Stimulated activated CD4-positive, alpha-beta T cell treated with anti-CD3 and anti-CD28 coated beads, TNF-alpha, amount 100 ng/mL, for 24 hours (primary cell): Measurements from ENCODE around the gene PERM1.

Source experiments
- DNase-seq, 3 experiments: peaks; one replicate each; pipeline ENCODE4 v3.0.0-alpha.2; 2020; ENCODE audit warnings: low read depth in 3 of 3

The PERM1 gene

DNA sequence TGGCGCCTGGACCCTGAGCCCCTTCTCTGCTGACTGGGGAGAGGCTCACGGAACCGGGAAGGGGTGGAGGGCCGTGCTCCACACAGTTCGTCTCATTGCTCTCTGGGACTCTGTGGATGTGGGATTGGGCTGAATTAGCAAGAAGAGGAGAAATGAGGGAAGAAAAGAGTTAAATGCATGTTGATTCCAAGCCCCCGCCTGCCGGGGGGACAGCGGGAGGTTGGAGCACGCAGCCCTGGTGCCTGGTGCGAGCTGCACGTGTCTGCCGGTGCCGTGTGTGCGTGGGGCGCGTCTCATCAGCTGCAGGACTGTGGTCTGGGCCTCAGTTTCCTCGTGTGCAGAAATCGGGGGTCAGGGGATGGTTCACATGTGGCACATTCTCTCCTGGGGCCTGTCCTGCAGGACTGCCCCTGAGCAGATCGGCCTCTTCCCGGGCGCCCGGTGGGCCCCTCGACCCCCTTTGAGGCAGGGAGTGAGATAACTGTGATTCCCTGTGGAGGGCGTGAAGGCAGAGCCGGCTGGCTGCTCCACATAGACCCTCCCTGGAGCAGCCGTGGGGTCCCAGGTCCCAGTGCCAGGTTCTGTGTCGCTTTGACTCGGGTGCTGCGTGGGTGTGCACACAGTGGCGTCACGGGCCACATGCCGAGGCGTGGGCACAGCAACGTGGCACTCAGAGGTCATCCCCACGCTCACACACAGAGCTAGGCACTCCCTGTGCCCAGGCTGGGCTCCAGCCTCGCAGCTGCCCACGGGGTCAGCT is 46.7 kb downstream of the PERM1 start:
- DNase-seq, result no peak

DNA sequence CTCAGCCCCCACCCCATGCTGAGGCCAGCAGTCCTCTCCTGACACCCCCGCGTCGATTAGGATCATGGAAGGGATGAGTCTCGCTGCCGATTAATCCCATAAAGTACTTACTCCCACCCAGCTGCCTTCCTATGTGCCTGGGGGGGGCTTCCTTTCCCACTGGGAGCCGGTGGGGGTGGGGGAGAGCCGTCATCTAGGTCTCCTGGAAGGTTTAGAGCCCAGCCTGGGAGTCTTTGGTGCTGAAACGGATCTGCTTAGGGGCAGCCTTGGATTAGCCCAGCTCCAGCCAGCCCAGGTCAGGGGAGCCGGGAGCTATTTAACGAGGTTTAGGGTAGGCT is 48.3 kb downstream of the PERM1 start:
- DNase-seq, result no peak

DNA sequence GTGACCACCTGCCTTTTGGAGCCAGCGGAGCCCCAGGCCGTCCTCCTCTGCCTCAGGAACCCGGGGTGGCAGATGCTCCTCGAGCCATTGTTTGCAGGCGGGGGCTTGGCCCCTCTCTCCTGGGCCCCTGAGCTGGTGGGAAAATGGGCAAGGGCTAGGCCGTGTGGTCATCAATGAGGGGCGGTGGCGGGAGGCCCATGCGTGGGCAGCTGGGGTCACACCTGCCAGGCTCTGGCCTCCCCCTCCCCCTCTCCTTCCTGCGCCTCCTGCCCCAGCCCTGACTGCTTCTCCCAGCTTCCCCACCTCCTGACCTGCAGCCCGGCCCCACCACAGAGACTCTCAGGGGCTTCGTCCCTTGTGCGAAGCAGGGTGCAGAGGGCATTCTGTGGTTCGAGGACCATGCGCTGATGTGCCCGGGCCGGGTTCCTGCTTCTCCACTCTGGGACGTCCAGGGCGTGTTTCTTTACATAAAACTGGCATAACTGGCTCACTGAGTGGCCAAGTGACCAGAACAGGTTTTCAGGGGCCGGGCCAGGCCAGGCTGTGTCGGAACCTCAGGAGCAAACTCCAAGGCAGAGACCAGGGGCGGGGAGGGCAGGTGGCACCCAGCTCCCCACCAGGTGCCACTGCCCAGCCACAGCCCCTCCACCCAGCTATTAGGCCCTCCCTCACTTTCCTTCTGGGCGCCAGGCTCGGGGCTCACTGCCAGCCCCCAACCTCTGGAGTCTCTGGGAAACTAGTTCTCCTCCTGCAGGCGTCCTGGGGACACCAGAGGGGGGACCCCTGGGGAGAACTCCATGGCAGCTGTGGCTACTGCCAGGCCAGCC is 48.9 kb downstream of the PERM1 start:
- no peak for DNase-seq

DNA sequence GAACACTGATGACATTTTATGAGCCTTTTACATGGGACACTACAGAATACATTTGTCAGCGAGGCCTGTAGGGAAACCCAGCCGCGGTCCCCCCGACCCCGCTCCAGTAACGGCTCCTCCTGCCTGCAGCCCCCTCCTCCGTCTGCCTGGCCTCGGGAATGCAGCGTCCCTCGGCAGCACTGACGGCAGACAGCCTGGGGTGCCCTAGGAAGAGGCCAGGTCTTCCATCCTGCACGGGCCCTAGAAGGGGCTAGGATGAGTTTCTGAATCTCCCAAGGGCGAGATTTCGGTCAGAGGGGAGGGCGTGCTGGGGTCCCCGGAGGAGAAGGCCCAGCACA is 49.8 kb downstream of the PERM1 start:
- DNase-seq, result no peak

DNA sequence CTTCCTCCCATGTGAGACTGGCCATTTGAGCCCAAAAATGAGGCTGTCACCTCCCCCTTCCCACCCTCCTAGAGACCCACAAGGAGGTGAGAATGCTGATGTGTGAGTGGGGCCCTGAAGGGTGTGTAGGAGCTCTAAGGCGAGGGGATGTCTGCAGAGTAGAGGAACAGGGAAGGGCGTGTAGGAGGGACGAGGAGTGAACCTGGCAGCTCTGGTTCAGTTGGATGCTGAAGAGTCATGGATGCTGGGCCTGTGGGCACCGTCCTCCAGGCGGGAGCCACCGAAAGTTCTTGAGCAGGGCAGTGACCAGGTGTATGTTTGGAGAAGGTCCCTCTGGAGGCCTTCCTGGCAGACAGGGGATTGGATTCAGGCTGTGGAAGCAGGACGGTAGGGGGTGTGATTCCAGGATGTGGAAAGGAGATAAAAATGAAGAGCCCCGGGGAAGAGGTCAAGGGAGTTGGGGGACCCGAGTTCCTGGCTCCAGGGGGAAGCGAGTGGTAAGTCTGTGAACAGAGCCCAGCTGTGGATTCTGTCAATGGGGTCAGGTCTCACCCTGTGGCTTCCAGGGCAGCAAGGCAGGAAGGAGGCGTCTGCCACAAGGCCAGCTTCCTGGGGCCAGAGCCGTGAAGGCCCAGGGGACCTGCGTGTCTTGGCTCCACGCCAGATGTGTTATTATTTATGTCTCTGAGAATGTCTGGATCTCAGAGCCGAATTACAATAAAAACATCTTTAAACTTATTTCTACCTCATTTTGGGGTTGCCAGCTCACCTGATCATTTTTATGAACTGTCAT is 50.3 kb downstream of the PERM1 start:
- DNase-seq, result no peak

DNA sequence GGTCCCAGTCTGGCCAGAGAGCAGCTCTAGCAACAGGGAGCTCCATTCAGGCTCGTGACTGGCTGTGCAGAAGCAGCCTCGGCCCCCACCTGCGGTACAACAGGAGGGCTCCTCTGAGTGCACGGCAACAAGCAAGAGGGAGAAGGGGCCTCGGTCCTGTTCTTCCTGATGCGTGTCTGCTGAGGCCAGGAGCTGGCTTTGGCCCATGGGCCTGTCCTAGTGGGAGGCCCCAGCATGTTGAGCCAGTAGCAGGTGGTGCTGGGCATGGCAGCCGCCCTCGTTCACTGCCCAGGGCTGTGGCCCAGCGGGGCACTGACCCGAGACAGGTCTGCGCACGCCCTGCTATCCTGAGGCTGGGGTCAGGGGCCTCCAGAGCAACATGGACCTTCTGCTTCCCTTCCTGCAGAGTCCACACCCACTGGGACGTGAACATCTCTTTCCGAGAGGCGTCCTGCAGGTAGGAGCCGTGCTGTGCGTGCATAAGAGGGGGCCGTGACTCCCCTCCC is 51.2 kb downstream of the PERM1 start:
- DNase-seq, result no peak

DNA sequence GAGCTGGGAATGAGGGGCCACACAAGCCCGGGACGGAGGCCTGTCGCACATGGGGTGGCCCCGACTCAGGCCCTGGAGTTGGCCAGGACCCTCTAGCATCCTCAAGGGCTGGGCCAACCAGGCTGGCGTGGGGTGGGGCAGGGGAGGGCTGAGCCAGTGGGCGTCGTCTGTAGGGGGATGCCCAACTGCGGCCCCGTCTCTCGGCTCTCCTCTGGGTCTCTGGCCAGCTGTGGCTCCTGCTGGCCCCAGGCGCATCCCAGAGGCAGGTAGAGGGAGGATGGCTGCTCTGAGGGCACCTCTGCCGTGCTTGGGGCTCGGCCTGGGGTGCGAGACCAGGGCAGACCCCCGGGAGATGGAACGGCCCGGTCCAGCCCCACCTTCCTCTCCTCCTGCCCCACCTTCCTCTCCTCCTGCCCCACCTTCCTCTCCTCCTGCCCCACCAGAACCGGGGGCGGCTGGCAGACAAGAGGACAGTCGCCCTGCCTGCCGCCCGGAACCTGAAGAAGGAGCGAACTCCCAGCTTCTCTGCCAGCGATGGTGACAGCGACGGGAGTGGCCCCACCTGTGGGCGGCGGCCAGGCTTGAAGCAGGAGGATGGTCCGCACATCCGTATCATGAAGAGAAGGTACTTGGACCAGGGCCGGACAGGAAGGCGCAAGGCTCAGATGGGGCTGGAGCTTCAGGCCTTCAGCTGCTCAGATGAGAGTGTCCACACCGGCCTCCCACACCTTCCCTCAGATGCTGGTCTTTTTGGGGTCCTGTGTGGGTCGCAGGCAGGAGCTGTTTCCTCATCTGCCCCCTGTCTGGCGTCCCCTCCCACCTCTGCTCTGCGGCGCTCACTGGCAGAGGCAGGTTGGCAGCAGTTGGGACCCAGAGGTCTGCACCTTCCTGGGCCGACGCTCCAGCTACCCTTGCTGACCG is 51.9 kb downstream of the PERM1 start:
- DNase-seq, result no peak

DNA sequence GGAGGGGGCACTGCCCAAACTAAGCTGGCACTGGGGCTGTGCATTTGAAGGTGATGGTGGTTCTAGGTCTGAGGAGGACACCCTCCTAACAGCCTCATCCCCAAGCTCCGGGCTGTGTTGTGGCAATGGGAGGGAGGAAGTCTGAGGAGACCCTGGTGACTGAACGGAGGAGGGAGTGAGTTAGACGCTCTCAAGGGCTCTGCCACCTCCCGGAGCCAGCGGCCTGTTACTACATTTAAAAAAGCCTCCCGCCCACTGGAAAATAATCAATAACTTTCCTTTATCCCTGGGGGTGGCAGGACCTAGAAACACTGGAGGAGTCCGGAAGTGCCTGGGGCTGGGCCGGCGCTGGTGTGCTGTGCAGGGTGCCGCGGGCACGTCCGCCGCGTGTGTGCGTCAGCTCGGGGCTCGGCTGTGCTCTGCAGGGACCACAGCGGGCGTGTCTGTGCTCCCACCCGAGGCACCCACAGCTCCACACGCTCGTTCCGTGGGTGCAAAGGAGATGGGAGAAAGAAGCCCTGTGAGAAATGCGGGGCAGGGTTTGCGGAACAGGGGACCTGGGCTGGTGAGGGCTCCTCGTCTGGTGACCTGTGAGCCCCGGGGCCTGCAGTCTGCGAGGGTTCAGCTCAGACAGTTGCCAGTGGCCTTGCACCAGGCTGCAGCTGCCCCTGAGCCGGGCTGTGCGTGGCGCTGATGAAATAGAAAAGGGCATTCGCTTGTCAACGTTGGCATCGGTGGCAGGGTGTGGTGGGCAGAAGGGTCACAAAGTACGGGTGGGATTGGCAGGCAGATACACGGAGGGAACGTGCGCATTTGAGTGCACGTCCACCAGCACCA is 52.9 kb downstream of the PERM1 start:
- DNase-seq, result no peak

DNA sequence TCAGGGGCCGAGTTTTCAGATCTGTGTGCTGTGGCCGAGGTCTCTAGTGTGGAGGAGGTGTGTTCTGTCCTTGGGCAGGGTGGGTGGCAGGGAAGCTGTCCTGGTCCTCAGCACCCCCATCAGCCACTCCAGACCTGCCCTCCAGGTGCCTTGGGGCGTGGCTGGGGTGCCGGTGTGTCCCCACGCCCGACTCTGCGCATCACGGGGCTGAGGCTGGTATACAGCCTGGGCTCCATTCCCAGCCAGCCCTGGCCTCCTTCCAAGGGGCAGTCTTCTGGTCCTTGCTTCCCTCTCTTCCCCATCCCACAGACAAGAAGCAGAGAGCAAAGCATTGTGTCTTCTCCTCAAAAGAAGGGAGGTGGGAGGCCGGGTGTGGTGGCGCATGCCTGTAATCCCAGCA is 54.1 kb downstream of the PERM1 start:
- no peak for DNase-seq

DNA sequence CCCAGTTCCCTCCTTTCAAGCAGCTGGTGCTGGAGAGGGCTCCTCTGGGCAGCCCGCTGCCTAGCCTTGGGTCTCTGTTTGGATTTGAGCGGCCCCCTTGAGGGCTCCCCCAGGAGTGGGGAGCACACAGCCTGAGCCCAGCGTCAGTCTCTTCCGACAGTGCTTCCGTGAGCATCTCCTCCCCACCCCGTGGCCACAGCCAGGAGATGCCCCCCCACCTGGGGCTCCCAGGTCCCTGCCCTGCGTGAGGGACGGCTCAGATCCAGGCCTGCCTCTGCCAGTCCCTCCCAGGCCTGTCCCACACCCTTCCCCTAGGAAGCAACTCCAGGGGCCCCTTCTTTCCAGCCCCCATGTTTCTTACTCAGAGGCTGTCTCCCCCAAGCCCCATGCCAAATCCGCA is 54.7 kb downstream of the PERM1 start:
- no peak for DNase-seq

DNA sequence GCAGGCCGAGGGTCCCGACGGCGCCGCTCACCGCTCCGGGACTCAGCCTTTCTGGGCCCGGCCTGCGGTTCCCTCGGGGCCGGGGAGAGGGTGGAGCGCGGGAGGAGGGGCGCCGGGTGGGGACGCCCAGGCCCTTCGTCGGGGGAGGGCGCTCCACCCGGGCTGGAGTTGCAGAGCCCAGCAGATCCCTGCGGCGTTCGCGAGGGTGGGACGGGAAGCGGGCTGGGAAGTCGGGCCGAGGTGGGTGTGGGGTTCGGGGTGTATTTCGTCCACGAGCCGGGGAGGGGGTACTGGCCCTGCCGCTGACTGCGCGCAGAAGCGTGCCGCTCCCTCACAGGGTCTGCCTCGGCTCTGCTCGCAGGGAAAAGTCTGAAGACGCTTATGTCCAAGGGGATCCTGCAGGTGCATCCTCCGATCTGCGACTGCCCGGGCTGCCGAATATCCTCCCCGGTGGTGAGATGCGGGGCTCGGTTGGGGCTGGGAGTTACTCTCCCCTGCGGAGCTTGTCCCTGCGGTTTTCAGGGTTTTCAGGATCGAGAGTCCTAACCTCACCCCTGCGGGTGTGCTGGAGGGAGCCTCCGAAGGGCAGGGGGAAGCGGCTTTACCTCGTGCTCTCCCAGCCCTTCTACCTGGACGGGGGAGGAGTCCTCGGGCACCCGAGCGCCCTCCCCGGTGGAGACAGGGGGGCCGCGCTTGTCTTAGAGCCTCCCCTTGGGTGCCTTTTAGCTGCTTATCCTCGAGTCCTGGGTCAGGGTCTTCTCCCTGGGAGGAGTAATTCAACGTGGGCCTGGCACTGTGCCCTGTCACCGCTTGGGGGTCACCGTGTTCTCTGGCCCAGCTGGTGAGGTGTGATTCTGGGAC is 56.1 kb downstream of the PERM1 start:
- DNase-seq, result no peak
